HG03575 (cell line): ENCODE data around the gene OSBPL10.

Experiments used
- ATAC-seq: cut with Tn5 transposase; IDR thresholded peaks from one replicate; pipeline ENCODE4 v1.9.1; 2021; ENCODE audit not compliant: unreplicated experiment, insufficient number of reproducible peaks, low FRiP score; ENCODE audit errors: extremely low read depth

Gene OSBPL10

GRCh38 chr3:31936420-31937060 is 44.5 kb downstream of the OSBPL10 start:
- ATAC-seq = no peak

GRCh38 chr3:31934866-31935265 is 46.2 kb downstream of the OSBPL10 start:
- ATAC-seq = no peak

- no peak for ATAC-seq
Observed at GRCh38 chr3:31934018-31934417, 47.0 kb downstream of the OSBPL10 start.

- ATAC-seq = no peak
Observed at GRCh38 chr3:31932990-31933389, 48.1 kb downstream of the OSBPL10 start.

- ATAC-seq = no peak
Observed at GRCh38 chr3:31929826-31930502, 51.1 kb downstream of the OSBPL10 start.

- ATAC-seq = no peak
Observed at GRCh38 chr3:31927811-31928210, 53.3 kb downstream of the OSBPL10 start.

GRCh38 chr3:31926543-31926942 is 54.5 kb downstream of the OSBPL10 start:
- ATAC-seq = no peak

GRCh38 chr3:31925271-31925630 is 55.8 kb downstream of the OSBPL10 start:
- no peak for ATAC-seq

GRCh38 chr3:31924610-31925270 is 56.3 kb downstream of the OSBPL10 start:
- no peak for ATAC-seq

- ATAC-seq = no peak
Observed at GRCh38 chr3:31922962-31923361, 58.1 kb downstream of the OSBPL10 start.

- no peak for ATAC-seq
Observed at GRCh38 chr3:31921837-31922236, 59.2 kb downstream of the OSBPL10 start.

- ATAC-seq = no peak
Observed at GRCh38 chr3:31920310-31920709, 60.8 kb downstream of the OSBPL10 start.

GRCh38 chr3:31919528-31919927 is 61.5 kb downstream of the OSBPL10 start:
- no peak for ATAC-seq

- peak; percentile 83 for ATAC-seq
Observed at GRCh38 chr3:31918179-31919150, 62.6 kb downstream of the OSBPL10 start.

GRCh38 chr3:31917303-31918005 is 63.6 kb downstream of the OSBPL10 start:
- ATAC-seq = peak; percentile 50

- no peak for ATAC-seq
Observed at GRCh38 chr3:31911643-31912042, 69.4 kb downstream of the OSBPL10 start.

- no peak for ATAC-seq
Observed at GRCh38 chr3:31911124-31911523, 69.9 kb downstream of the OSBPL10 start.

- no peak for ATAC-seq
Observed at GRCh38 chr3:31909455-31909854, 71.6 kb downstream of the OSBPL10 start.
